Spleen (tissue), 11 donors: ENCODE data around the gene SMARCAL1. TPM values are rescaled to one million over a fixed set of nuclear protein-coding genes. Genes with fewer than 3 reads are reported as not detected.

Source experiments
- DNase-seq: peaks from one replicate; pipeline ENCODE4 v3.0.0-alpha.2; 2020
- H3K27ac ChIP-seq, 8 donors: fragments of 200-600 bp; sonication (generic) in 7 of 8; 1 replicate in 4 of 8; 2 replicates in 4 of 8; pipeline versions ENCODE4 v1.5.0 to v1.8.0; 2016 to 2021; ENCODE audit warnings: inconsistent platforms in 4 of 8, mild to moderate bottlenecking in 4 of 8, moderate library complexity in 1 of 8
- H3K27me3 ChIP-seq, 7 donors: fragments of 200-600 bp; sonication (generic) in 6 of 7; replicated peaks in 1 of 7; 1 replicate in 4 of 7; 2 replicates in 3 of 7; pipeline versions ENCODE4 v1.5.0 to v1.8.0; 2016 to 2021; ENCODE audit warnings: inconsistent platforms in 3 of 7, mild to moderate bottlenecking in 1 of 7
- H3K36me3 ChIP-seq, 6 donors: fragments of 200-600 bp; sonication (generic) in 5 of 6; 1 replicate in 4 of 6; 2 replicates in 2 of 6; pipeline versions ENCODE4 v1.5.0 to v1.8.0; 2016 to 2021; ENCODE audit warnings: inconsistent platforms in 2 of 6
- H3K4me1 ChIP-seq, 6 donors: fragments of 200-600 bp; sonication (generic) in 5 of 6; 1 replicate in 3 of 6; 2 replicates in 3 of 6; pipeline versions ENCODE4 v1.5.0 to v1.8.0; 2016 to 2021; ENCODE audit warnings: inconsistent platforms in 3 of 6
- H3K4me3 ChIP-seq, 8 donors: fragments of 200-600 bp; sonication (generic) in 7 of 8; 1 replicate in 4 of 8; 2 replicates in 4 of 8; pipeline versions ENCODE4 v1.5.0 to v1.8.0; 2016 to 2021; ENCODE audit warnings: inconsistent platforms in 4 of 8, mild to moderate bottlenecking in 4 of 8, moderate library complexity in 2 of 8
- H3K9me3 ChIP-seq, 8 donors: fragments of 200-600 bp; sonication (generic) in 7 of 8; 1 replicate in 4 of 8; 2 replicates in 4 of 8; pipeline versions ENCODE4 v1.5.0 to v1.8.0; 2016 to 2021; ENCODE audit warnings: inconsistent platforms in 4 of 8
- POLR2A ChIP-seq, 3 donors: fragments of 450-650 bp; IDR thresholded peaks; one replicate each; pipeline ENCODE4 v1.5.1; 2017; ENCODE audit warnings: antibody characterized with exemption in 3 of 3, mild to moderate bottlenecking in 1 of 3
- POLR2AphosphoS5 ChIP-seq, 3 donors: sonication (generic); formaldehyde crosslinking; IDR thresholded peaks; one replicate each; pipeline ENCODE4 v1.5.1; 2017; ENCODE audit warnings: antibody characterized with exemption in 3 of 3
- WGBS, 5 donors: extraction: QIAGEN DNeasy Blood & Tissue Kit in 3 of 5; methylation state at CpG; one replicate each; pipeline versions ENCODE4 v1.1.5 to v1.1.7; 2013 to 2018; 5-methylcytosine and 5-hydroxymethylcytosine counted together
- intact Hi-C: fragments of 100-400 bp; cut with DNase I; formaldehyde crosslinking; loops from one replicate; pipeline ENCODE4 v1.15.0; 2023; ENCODE audit warnings: low total_unique reads
- polyA plus RNA-seq, 3 donors: library from polyadenylated mRNA; stranded (reverse); fragments of 200-250 nt; gene quantifications; one replicate each; pipeline ENCODE4 v1.2.1, GENCODE V29; 2013
- total RNA-seq, 7 donors: library from RNA; depleted of rRNA in 3 of 7; stranded (reverse); fragments of >200 nt in 3 of 7; fragmentation: NEBNext Ultra II Directional in 4 of 7; extraction: Animal tissue kit (Norgen Biotek cat#: 25700) in 4 of 7; gene quantifications; one replicate each; pipeline versions ENCODE4 v1.1.0 to v1.2.1, GENCODE V29; 2016 to 2021
- TF ChIP-seq, protein P1 (sequence below), 11 experiments: fragments of 200-600 bp in 7 of 11; fragments of 450-650 bp in 4 of 11; sonication (generic) in 4 of 11; IDR thresholded peaks in 8 of 11; conservative IDR thresholded peaks in 3 of 11; 1 replicate in 7 of 11; 2 replicates in 4 of 11; pipeline versions ENCODE4 v1.4.0 to v1.8.0; 2016 to 2021; ENCODE audit warnings: antibody characterized with exemption in 11 of 11, inconsistent platforms in 4 of 11, mild to moderate bottlenecking in 1 of 11
- donor health status: healthy with polysubstance abuse.
- donor health status: DM: no; HTN: no; CAD: no; lungs with moderate emphysema.
- donor health status: DM: no; HTN: no; CAD: no.
- donor health status: Bipolar disorder and iron deficiency.
- donor health status: healthy.
- donor health status: DM: no; HTN: no; CAD: no.
- donor health status: DM: yes; HTN: yes; CAD: no.

The SMARCAL1 gene
- total and polyA plus RNA-seq, 10 donors = 7.3 to 34.9 (median 24.6) TPM

DNA sequence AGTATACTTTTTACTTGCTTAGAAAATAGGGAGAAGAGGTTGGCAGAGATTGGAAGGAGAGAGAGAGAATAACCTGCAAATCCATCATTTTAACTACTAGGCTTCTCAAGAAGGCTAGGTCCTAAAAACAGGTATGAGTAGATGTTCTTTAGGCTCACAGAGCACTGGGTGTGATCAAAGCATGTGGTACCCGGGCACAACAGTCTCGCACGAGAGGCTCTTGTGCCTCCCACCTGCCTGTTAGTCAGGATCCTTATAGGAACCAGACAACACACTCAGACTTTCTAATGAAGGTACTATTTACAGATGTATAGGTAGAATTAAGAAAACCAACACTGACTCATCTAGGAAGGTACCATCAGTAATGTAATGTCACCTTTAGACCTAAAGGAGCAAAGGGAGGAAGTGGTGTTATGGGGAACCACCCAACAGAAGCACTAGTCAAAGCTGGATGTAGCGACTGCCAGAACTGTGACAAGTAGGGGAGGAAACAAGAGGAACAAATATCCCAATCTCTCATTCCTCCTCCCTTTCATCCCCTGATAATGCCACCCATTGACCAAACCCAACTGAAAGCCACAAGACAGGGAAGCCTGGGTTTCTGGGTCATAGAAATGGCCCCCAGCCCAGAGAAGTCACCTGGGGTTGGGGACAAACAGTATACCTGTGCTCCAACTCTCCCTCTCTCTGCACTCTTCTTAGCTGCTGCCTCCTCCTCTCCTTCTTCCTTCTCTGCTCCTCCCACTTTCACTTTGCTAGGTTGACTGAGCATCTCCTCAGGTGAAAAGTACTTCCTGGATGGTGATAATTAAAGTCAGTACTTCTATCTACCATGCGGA is 24.0 kb upstream of the SMARCAL1 start:
- DNase-seq = no peak
- Histone ChIP-seq H3K27ac (no peak overlapping the region), H3K4me3 (no peak overlapping the region), H3K4me1 (no peaks in the 10 kb centered on the region), H3K27me3 (no peaks in the 10 kb centered on the region), H3K36me3 (no peaks in the 10 kb centered on the region), H3K9me3 (peaks cover 0 to 4% (median 0%) of the 10 kb centered on the region in 8 donors)
- TF ChIP-seq, protein P1, sequence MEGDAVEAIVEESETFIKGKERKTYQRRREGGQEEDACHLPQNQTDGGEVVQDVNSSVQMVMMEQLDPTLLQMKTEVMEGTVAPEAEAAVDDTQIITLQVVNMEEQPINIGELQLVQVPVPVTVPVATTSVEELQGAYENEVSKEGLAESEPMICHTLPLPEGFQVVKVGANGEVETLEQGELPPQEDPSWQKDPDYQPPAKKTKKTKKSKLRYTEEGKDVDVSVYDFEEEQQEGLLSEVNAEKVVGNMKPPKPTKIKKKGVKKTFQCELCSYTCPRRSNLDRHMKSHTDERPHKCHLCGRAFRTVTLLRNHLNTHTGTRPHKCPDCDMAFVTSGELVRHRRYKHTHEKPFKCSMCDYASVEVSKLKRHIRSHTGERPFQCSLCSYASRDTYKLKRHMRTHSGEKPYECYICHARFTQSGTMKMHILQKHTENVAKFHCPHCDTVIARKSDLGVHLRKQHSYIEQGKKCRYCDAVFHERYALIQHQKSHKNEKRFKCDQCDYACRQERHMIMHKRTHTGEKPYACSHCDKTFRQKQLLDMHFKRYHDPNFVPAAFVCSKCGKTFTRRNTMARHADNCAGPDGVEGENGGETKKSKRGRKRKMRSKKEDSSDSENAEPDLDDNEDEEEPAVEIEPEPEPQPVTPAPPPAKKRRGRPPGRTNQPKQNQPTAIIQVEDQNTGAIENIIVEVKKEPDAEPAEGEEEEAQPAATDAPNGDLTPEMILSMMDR (IDR thresholded peaks at IDR 0.05 in 8 of 11, conservative IDR thresholded peaks at IDR 0.05 in 3 of 11) = no peak
- no peak for TF ChIP-seq POLR2A (IDR thresholded peaks at IDR 0.05)
- no peak for TF ChIP-seq POLR2AphosphoS5 (IDR thresholded peaks at IDR 0.05)
- WGBS, 5 donors = 65 to 81% (median 75%) methylated on average over 5 of the region's 5 CpGs
- intact Hi-C loops = no loop called here

DNA sequence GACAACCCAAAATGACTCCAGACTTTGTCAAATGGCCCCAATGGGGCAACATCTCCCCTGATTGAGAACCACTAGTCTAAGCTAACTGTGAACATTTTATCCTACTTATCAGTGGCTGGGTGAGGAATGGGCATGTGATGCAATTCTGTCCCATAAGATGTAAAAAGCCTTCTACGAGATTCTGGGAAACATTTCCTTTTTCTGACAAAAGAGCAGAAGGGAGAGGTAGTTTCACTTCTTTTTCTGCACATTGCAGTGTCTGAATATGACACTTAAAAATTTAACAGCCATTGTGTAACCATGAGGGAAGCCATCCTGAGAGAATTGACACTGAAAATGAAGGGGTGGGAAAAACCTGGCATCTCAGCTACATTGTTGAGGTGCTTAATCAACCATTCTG is 22.7 kb upstream of the SMARCAL1 start:
- no peak for TF ChIP-seq POLR2AphosphoS5 (IDR thresholded peaks at IDR 0.05)
- TF ChIP-seq, protein P1 (IDR thresholded peaks at IDR 0.05 in 8 of 11, conservative IDR thresholded peaks at IDR 0.05 in 3 of 11) = no peak
- no peak for TF ChIP-seq POLR2A (IDR thresholded peaks at IDR 0.05)
- no peak overlapping the region for H3K27ac ChIP-seq
- no peaks in the 10 kb centered on the region for H3K4me1 ChIP-seq
- 32 to 63% (median 45%) methylated on average over 1 of the region's 1 CpG for WGBS, 5 donors
- no peaks in the 10 kb centered on the region for H3K27me3 ChIP-seq
- intact Hi-C loops = no loop called here
- DNase-seq = no peak
- peaks cover 0 to 4% (median 0%) of the 10 kb centered on the region in 8 donors for H3K9me3 ChIP-seq
- no peaks in the 10 kb centered on the region for H3K36me3 ChIP-seq
- H3K4me3 ChIP-seq = no peak overlapping the region

DNA sequence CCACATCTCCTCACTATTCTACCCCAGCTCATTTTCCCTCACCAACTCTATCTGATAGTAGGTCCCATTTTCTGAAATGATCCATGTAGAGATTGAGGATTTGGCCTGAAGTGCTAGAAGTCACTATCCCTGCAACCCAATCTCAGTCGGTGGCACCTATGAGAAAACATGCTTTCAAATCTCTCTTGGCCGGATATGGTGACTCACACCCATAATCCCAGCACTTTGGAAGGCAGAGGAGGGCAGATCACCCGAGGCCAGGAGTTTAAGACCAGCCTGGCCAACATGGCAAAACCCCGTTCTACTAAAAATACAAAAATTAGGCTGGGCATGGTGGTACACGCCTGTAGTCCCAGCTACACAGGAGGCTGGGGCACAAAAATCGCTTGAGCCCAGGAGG is 20.9 kb upstream of the SMARCAL1 start:
- no peaks in the 10 kb centered on the region for H3K4me1 ChIP-seq
- H3K36me3 ChIP-seq = no peaks in the 10 kb centered on the region
- no peaks in the 10 kb centered on the region for H3K27me3 ChIP-seq
- WGBS, 5 donors = 84 to 94% (median 87%) methylated on average over 6 of the region's 6 CpGs
- no peak for DNase-seq
- peaks cover 0 to 4% (median 0%) of the 10 kb centered on the region in 8 donors for H3K9me3 ChIP-seq
- intact Hi-C loops = no loop called here
- H3K27ac ChIP-seq = no peak overlapping the region
- TF ChIP-seq, protein P1 (IDR thresholded peaks at IDR 0.05 in 8 of 11, conservative IDR thresholded peaks at IDR 0.05 in 3 of 11) = no peak
- no peak overlapping the region for H3K4me3 ChIP-seq

DNA sequence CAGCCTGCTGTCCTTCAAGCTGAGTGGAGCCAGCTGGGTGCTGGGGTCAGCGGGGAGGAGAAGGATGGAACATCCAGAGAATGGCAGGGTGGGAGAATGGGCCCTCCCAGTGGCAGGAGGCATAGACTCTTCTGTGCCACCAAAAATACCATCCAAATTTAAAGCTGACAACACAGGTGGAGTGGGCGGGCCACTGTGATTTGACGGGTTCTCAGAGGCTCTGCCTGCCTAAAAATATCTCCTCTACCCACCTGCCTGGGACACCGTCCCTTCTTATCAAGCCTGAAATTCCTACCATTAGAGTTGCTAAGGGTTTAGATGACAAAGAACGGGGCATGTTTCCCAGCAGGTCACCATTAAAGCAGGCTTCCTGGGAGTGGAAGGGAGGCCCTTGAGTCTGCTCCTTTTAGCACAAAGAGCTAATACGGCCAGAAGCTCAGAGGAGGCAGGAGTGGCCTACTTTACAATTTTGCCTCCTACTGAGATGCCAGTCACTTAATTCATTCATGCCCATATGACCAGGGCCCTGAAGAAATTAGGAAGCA is 20.2 kb upstream of the SMARCAL1 start:
- H3K36me3 ChIP-seq = no peaks in the 10 kb centered on the region
- no peaks in the 10 kb centered on the region for H3K4me1 ChIP-seq
- DNase-seq = no peak
- intact Hi-C loops = no loop called here
- TF ChIP-seq, protein P1 (IDR thresholded peaks at IDR 0.05 in 8 of 11, conservative IDR thresholded peaks at IDR 0.05 in 3 of 11) = no peak
- H3K27me3 ChIP-seq = no peaks in the 10 kb centered on the region
- H3K27ac ChIP-seq = no peak overlapping the region
- 84 to 93% (median 92%) methylated on average over 6 of the region's 6 CpGs for WGBS, 5 donors
- H3K9me3 ChIP-seq = peaks cover 0 to 4% (median 0%) of the 10 kb centered on the region in 8 donors
- H3K4me3 ChIP-seq = no peak overlapping the region
